Stimulated activated CD8-positive, alpha-beta memory T cell treated with anti-CD3 and anti-CD28 coated beads, Interleukin-2, amount 100 ng/mL, for 1 hour (primary cell): ENCODE results near the gene RUNX1.

Source experiments
- DNase-seq, 2 donors: peaks; one replicate each; pipeline ENCODE4 v3.0.0-alpha.2; 2020; ENCODE audit warnings: low read depth in 2 of 2

The RUNX1 gene

GRCh38 chr21:34827445-34828235, 221.5 kb downstream of the RUNX1 start:
- DNase-seq: no peak

DNA sequence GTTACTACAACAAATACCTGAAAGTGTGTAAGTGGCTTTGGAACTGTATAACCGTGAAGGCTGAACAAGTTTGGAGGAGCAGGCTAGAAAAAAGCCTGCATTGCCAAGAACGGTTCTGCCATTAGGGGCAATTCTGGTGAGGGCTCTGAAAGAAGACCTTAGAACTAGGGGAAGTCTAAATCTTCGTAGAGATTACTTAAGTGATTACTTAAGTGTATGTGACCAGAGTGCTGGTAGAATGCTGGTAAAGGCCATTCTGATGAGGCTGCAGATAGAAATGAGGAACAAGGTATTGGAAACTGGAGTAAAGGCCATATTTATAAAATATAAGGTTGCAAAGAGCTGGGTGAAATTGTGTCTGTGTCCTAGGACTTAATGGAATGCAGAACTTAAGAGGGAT, 222.3 kb downstream of the RUNX1 start:
- DNase-seq: no peak

DNA sequence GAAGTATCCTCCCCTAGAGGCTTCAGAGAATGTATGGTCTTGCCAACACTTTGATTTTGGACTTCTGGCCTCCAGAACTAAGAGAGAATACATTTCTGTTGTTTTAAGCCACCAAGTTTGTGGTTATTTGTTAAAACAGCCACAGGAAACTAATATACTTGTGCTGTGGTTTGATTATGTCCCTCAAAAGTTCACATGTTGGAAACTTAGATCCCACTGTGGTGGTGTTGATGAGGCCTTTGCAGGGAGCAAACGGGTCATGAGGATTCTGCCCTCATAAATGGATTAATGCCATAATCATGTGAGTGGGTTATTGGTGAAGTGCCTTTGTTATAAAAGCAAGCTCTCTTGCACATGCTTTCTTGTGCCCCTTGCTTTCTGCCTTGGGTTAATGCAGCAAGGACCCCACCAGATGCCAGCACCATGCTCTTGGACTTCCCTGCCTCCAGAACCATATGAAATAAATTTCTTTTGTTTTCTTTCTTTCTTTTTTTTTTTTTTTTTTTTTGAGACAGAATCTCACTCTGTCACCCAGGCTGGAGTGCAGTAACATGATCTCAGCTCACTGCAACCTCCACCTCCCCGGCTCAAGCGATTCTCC, 223.1 kb downstream of the RUNX1 start:
- DNase-seq: no peak

GRCh38 chr21:34825101-34825500, 224.0 kb downstream of the RUNX1 start:
- no peak for DNase-seq

GRCh38 chr21:34824314-34824713, 224.8 kb downstream of the RUNX1 start:
- no peak for DNase-seq

DNA sequence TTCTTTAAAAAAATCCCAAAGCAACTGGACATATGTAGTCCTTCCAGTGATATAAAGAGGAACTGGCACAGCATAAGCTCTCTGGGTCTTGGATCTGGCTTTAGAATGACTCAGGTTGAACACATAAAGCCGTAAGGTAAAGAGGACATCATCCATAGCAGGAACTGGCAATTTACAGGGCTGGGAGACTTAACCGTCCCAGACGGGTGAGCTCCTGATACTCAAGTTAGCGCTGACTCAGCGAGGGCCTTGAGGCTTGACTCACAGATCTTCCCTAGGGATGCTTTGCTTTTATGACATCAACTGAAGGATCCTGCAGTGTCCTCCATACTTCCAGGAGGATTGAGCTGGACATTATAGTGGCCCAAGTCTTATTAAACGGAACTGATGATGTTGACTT, 226.2 kb downstream of the RUNX1 start:
- no peak for DNase-seq

GRCh38 chr21:34822168-34822567, 226.9 kb downstream of the RUNX1 start:
- DNase-seq: no peak

- no peak for DNase-seq
These were observed 227.4 kb downstream of the RUNX1 start for GRCh38 chr21:34821717-34822116.

DNA sequence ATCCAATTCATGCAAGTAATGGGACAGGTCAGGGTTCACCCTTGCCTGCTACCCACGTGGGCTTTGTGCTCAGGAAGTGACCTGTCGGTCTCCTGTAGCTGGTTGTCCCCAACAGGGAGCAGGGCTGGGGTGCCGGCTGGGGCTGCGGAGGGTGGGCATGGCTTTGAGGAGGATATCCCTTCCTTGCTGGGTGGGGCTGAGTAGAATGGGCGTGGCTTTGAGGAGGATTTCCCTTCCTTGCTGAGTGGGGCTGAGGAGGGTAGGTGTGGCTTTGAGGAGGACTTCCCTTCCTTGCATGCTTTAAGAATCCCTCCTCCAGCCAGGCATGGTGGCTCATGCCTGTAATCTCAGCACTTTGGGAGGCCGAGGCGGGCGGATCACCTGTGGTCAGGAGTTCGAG, 229.1 kb downstream of the RUNX1 start:
- no peak for DNase-seq

GRCh38 chr21:34819357-34819999, 229.6 kb downstream of the RUNX1 start:
- no peak for DNase-seq

DNA sequence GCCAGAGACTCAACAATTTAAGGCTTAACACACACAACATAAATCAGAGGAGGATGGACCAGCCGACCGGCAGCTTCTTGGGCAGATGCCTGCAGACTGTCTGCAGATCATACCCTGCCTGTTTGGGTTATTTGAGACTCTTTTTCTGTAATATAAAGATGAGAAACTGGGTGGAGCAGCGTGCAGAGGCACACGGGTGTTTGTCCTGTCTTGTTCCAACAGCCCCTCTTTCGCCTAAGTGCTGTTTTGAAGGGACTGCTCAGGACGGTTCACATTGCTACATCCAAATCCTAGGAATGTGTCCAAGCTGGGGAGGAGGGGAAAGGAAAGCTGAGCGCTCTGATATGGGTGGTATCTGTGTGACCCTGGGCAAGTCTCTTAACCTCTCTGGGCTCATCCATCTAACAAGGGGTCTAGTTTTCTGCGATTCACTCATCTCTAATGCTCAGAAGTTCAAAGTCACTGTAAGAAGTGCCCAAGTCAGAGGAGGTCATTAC, 230.4 kb downstream of the RUNX1 start:
- DNase-seq: no peak

DNA sequence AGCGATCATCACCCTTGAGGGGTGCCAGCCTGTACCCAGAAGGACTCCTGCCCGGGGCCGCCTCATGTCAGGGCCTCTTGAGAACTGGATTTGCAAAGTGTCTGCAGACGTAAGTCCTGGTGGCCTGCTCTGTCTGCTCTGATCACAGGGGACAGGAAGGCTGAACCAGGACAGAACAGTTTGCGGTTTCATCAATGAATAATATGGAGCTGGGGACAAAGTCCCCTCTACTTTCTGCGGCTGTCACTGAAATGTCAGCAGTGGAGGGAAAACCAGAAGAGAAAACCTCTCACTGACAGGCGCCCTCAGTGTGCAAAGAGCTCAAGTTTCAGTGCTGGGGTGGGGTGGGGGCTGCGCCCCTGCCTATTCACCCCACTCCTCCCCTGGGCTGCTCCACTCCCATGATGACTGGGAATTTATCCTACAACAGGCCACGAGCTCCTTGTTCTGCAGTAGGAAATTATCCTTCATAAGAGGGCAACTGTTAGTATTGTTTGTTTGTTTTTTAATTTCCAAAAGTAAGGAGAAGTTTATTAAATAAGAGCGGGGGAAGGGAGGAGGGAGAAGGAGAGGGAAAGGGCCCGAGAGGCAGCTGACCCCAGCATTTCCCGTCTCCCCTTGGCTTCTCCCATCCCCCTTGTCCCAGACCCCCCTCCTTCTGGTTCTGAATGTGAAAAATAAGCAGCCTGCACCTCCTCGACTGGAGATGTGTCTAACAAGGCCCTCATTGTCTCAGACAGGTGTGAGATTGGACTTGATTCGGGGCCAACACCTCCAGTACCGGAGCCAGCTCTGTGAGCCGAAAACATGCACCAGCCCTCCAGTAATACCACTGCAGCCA, 231.1 kb downstream of the RUNX1 start:
- no peak for DNase-seq

DNA sequence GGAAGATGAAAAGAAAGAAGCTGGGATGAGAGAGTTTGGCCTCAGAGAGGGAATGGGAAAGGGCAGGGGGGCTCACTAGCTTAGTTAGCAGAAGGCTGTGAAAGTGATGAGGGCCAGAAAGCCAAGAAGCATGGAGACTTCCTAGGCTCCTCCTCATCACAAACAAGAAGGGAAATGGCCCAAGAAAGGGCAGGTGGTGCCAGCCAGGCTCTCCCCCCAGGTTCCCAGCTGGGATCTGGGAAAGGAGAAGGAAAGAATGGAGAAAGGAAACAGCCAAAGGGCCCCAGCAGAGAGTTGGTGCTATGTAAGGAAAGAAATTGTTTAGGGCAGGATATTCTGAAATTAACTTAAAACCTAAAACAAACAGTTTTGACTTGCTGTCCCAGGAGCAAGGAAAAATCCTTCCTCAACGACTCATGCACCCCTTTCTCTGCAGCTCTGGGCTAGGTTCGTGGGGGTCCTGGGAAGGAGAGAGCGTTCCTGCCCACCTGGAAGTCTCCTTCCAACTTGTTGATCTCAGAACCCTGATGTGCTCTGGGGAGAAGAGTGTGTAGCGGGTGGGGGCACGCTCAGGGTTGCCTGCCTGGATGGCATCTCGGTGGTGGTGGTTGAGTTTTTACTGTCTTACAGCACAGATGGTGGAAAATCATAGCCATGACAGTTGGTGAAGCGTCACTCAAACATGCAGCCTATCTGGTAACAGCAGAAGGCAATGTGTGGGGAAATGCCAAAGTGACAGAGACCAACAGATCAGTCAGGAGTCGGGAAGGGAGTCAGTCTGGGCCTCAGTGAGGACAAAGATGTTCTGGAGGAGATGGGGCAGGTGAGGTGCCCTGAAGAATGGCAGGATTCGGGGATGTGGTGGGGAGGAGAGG, 233.0 kb downstream of the RUNX1 start:
- DNase-seq: no peak

GRCh38 chr21:34814529-34814951, 234.6 kb downstream of the RUNX1 start:
- DNase-seq: no peak

- DNase-seq: no peak
These were observed 235.7 kb downstream of the RUNX1 start for GRCh38 chr21:34813266-34813894.

- no peak for DNase-seq
These were observed 236.4 kb downstream of the RUNX1 start for GRCh38 chr21:34812504-34813265.

GRCh38 chr21:34811368-34811767, 237.7 kb downstream of the RUNX1 start:
- no peak for DNase-seq

- DNase-seq: no peak
These were observed 238.3 kb downstream of the RUNX1 start for GRCh38 chr21:34810786-34811185.

DNA sequence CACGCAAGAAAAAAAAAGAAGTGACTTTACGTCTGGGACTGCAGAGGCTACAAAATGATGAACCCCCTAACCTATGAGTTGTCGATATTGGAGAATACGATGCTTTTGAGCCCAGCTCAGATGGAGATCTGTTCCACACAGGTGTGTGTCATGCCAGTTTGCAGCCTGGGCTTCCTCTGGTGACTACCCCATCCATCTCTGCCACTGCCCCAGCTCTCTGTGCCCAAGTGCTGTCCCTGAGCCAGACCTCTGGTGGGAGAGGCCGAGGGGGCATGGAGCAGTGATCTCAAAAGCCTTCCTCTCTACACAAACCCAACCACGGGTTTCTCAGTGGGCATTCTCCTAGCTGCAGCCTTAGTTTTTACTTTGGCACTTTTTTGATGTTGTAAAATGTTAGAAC, 239.3 kb downstream of the RUNX1 start:
- no peak for DNase-seq
